Fibroblast of lung (primary cell): ENCODE measurements around the gene PIGC.

Experiments
- CTCF ChIP-seq, 2 donors: IDR thresholded peaks in 1 of 2; conservative IDR thresholded peaks in 1 of 2; 1 replicate in 1 of 2; 2 replicates in 1 of 2; pipeline ENCODE4 v1.5.1; 2011 to 2012; ENCODE audit warnings: low read length in 2 of 2, control low read depth in 1 of 2, inconsistent platforms in 1 of 2, low read depth in 1 of 2, mild to moderate bottlenecking in 1 of 2
- EZH2 ChIP-seq: IDR thresholded peaks from 2 replicates; pipeline ENCODE4 v1.5.1; 2012; ENCODE audit warnings: low read length, control low read depth, mild to moderate bottlenecking; ENCODE audit errors: missing control alignments

DNA sequence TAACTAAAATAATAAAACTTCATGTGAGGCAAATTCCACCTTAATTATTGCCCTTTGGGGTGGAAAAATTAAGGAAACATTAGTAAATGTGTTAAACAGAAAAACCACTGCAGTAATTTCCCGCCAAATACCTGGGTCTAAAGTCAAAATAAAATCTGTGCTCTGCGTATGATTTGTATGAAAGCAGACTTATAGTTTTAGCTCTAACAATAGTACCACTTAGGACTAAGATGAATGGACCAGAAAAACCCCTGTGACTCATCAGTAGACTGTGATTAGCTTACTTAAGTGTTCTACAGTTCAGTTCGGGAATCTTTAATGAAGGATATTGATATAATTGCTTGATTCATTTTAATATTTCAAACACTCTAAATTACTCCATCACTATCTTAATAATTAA lies 46.6 kb downstream of the PIGC start:
- TF ChIP-seq CTCF (conservative IDR thresholded peaks at IDR 0.05 in 1 of 2, IDR thresholded peaks at IDR 0.05 in 1 of 2; ENCODE audit: low read depth in 1 of 2, low read length in 2 of 2): no peak
- TF ChIP-seq EZH2: no peak
